Tibial nerve (tissue), 4 donors: Measurements from ENCODE around the gene C12orf43. TPM values are rescaled to one million over a fixed set of nuclear protein-coding genes. Genes with fewer than 3 reads are reported as not detected.

Experiments
- DNase-seq, 2 donors: peaks; one replicate each; pipeline ENCODE4 v3.0.0-alpha.2; 2019; ENCODE audit warnings: low spot score in 2 of 2
- H3K27ac ChIP-seq, 4 donors: fragments of 200-600 bp; sonication (generic) in 3 of 4; one replicate each; pipeline ENCODE4 v1.5.1; 2017 to 2019; ENCODE audit warnings: mild to moderate bottlenecking in 1 of 4
- H3K27me3 ChIP-seq, 2 donors: fragments of 200-600 bp; sonication (generic) in 1 of 2; one replicate each; pipeline versions ENCODE4 v1.5.1 to v1.6.0; 2017 to 2019
- H3K36me3 ChIP-seq, 3 donors: fragments of 200-600 bp; sonication (generic); one replicate each; pipeline ENCODE4 v1.5.1; 2018 to 2019
- H3K4me1 ChIP-seq, 4 donors: fragments of 200-600 bp; sonication (generic) in 3 of 4; one replicate each; pipeline ENCODE4 v1.5.1; 2017 to 2019
- H3K4me3 ChIP-seq, 4 donors: fragments of 200-600 bp; sonication (generic) in 3 of 4; one replicate each; pipeline ENCODE4 v1.5.1; 2017 to 2019; ENCODE audit warnings: mild to moderate bottlenecking in 1 of 4, moderate library complexity in 1 of 4
- H3K9me3 ChIP-seq, 4 donors: fragments of 200-600 bp; sonication (generic) in 3 of 4; one replicate each; pipeline ENCODE4 v1.5.1; 2017 to 2019
- EP300 ChIP-seq, 2 donors: sonication (generic); formaldehyde crosslinking; IDR thresholded peaks; one replicate each; pipeline ENCODE4 v1.6.1; 2017; ENCODE audit warnings: antibody characterized with exemption in 2 of 2, mild to moderate bottlenecking in 1 of 2
- POLR2A ChIP-seq, 2 donors: fragments of 450-650 bp; IDR thresholded peaks; one replicate each; pipeline ENCODE4 v1.6.1; 2017; ENCODE audit warnings: antibody characterized with exemption in 2 of 2, mild to moderate bottlenecking in 2 of 2, moderate library complexity in 2 of 2
- WGBS, 2 donors: methylation state at CpG; one replicate each; pipeline ENCODE4 v1.1.5; 2018; 5-methylcytosine and 5-hydroxymethylcytosine counted together
- total RNA-seq, 4 donors: library from RNA; depleted of rRNA; stranded (reverse); fragments of >200 nt; gene quantifications; one replicate each; pipeline ENCODE4 v1.1.0, GENCODE V29; 2016
- TF ChIP-seq, protein P1 (sequence below), 5 experiments: fragments of 200-600 bp in 3 of 5; fragments of 450-650 bp in 2 of 5; sonication (generic) in 3 of 5; IDR thresholded peaks; one replicate each; pipeline ENCODE4 v1.5.1; 2016 to 2019; ENCODE audit warnings: antibody characterized with exemption in 5 of 5, mild to moderate bottlenecking in 3 of 5, moderate library complexity in 2 of 5

Gene C12orf43
- total RNA-seq, 4 donors from 2014 or later = 15.0 to 29.7 (median 20.6) TPM

- TF ChIP-seq, protein P1, sequence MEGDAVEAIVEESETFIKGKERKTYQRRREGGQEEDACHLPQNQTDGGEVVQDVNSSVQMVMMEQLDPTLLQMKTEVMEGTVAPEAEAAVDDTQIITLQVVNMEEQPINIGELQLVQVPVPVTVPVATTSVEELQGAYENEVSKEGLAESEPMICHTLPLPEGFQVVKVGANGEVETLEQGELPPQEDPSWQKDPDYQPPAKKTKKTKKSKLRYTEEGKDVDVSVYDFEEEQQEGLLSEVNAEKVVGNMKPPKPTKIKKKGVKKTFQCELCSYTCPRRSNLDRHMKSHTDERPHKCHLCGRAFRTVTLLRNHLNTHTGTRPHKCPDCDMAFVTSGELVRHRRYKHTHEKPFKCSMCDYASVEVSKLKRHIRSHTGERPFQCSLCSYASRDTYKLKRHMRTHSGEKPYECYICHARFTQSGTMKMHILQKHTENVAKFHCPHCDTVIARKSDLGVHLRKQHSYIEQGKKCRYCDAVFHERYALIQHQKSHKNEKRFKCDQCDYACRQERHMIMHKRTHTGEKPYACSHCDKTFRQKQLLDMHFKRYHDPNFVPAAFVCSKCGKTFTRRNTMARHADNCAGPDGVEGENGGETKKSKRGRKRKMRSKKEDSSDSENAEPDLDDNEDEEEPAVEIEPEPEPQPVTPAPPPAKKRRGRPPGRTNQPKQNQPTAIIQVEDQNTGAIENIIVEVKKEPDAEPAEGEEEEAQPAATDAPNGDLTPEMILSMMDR (IDR thresholded peaks at IDR 0.05) = no peak
- TF ChIP-seq POLR2A (IDR thresholded peaks at IDR 0.05) (no peak), EP300 (IDR thresholded peaks at IDR 0.05) (no peak)
- H3K4me1 ChIP-seq = no peaks in the 10 kb centered on the region
- H3K27me3 ChIP-seq = peaks cover 0 to 7% of the 10 kb centered on the region in 2 donors
- no peak overlapping the region for H3K4me3 ChIP-seq
- DNase-seq = no peak
- H3K36me3 ChIP-seq = no peaks in the 10 kb centered on the region
- no peak overlapping the region for H3K27ac ChIP-seq
- WGBS, 2 donors = 84 to 92% methylated on average over 7 to 15 of the region's 15 CpGs
- H3K9me3 ChIP-seq = no peaks in the 10 kb centered on the region
Measured at GRCh38 chr12:120994059-120994458, 22.2 kb downstream of the C12orf43 start.

DNA sequence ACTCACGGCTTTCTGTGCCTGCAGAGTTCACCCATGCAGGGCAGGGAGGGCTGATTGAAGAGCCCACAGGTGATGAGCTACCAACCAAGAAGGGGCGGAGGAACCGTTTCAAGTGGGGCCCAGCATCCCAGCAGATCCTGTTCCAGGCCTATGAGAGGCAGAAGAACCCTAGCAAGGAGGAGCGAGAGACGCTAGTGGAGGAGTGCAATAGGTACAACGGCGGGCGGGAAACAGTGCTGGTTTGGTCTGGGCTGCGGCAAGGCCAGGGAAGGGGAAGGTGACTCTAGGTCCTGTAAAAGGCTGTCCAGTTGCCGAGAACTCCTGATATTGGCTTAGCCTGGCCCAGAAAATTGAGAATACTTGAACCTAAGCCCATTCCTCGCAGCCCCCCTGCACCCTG, 22.8 kb downstream of the C12orf43 start:
- H3K9me3 ChIP-seq = no peaks in the 10 kb centered on the region
- DNase-seq = no peak
- no peak for TF ChIP-seq EP300 (IDR thresholded peaks at IDR 0.05)
- no peak for TF ChIP-seq POLR2A (IDR thresholded peaks at IDR 0.05)
- TF ChIP-seq, protein P1 (IDR thresholded peaks at IDR 0.05) = no peak
- no peaks in the 10 kb centered on the region for H3K4me1 ChIP-seq
- H3K4me3 ChIP-seq = no peak overlapping the region
- WGBS, 2 donors = 78 to 79% methylated on average over 11 of the region's 11 CpGs
- H3K27ac ChIP-seq = no peak overlapping the region
- peaks cover 0 to 7% of the 10 kb centered on the region in 2 donors for H3K27me3 ChIP-seq
- H3K36me3 ChIP-seq = no peaks in the 10 kb centered on the region

GRCh38 chr12:120992989-120993388, 23.3 kb downstream of the C12orf43 start:
- H3K9me3 ChIP-seq = no peaks in the 10 kb centered on the region
- no peak overlapping the region for H3K27ac ChIP-seq
- H3K4me1 ChIP-seq = no peaks in the 10 kb centered on the region
- H3K4me3 ChIP-seq = no peak overlapping the region
- H3K36me3 ChIP-seq = no peaks in the 10 kb centered on the region
- WGBS, 2 donors = 87 to 96% methylated on average over 1 of the region's 1 CpG
- no peak for DNase-seq
- peaks cover 0 to 7% of the 10 kb centered on the region in 2 donors for H3K27me3 ChIP-seq
- TF ChIP-seq, protein P1 (IDR thresholded peaks at IDR 0.05) = no peak
- no peak for TF ChIP-seq EP300 (IDR thresholded peaks at IDR 0.05)
- TF ChIP-seq POLR2A (IDR thresholded peaks at IDR 0.05) = no peak

- no peak for TF ChIP-seq EP300 (IDR thresholded peaks at IDR 0.05)
- no peak for TF ChIP-seq POLR2A (IDR thresholded peaks at IDR 0.05)
- TF ChIP-seq, protein P1 (IDR thresholded peaks at IDR 0.05) = no peak
Measured at GRCh38 chr12:120991965-120992364, 24.3 kb downstream of the C12orf43 start.

GRCh38 chr12:120990487-120991055, 25.7 kb downstream of the C12orf43 start:
- Histone ChIP-seq H3K9me3 (no peaks in the 10 kb centered on the region), H3K4me1 (no peaks in the 10 kb centered on the region), H3K4me3 (no peak overlapping the region), H3K27ac (no peak overlapping the region), H3K36me3 (no peaks in the 10 kb centered on the region), H3K27me3 (no peaks in the 10 kb centered on the region)
- TF ChIP-seq POLR2A (IDR thresholded peaks at IDR 0.05) (no peak), EP300 (IDR thresholded peaks at IDR 0.05) (no peak)
- TF ChIP-seq, protein P1 (IDR thresholded peaks at IDR 0.05) = no peak
- 74 to 82% methylated on average over 2 of the region's 2 CpGs for WGBS, 2 donors
- no peak for DNase-seq

More at GRCh38 chr12:120991965-120992364, 24.3 kb downstream of the C12orf43 start:
- H3K27me3 ChIP-seq = no peaks in the 10 kb centered on the region
- H3K36me3 ChIP-seq = no peaks in the 10 kb centered on the region
- no peak for DNase-seq
- no peaks in the 10 kb centered on the region for H3K9me3 ChIP-seq
- no peak overlapping the region for H3K27ac ChIP-seq
- H3K4me1 ChIP-seq = no peaks in the 10 kb centered on the region
- no peak overlapping the region for H3K4me3 ChIP-seq
